GM21529 (cell line): ENCODE results near the gene PDCD2L.
"Not testable (repeated sequence)": the region's sequence is repeated elsewhere in the genome, so short reads cannot be mapped to it uniquely, and the experiment has no call there.

Source experiments
- ATAC-seq: cut with Tn5 transposase; IDR thresholded peaks from one replicate; pipeline ENCODE4 v1.9.1; 2021; ENCODE audit not compliant: unreplicated experiment

Gene PDCD2L

DNA sequence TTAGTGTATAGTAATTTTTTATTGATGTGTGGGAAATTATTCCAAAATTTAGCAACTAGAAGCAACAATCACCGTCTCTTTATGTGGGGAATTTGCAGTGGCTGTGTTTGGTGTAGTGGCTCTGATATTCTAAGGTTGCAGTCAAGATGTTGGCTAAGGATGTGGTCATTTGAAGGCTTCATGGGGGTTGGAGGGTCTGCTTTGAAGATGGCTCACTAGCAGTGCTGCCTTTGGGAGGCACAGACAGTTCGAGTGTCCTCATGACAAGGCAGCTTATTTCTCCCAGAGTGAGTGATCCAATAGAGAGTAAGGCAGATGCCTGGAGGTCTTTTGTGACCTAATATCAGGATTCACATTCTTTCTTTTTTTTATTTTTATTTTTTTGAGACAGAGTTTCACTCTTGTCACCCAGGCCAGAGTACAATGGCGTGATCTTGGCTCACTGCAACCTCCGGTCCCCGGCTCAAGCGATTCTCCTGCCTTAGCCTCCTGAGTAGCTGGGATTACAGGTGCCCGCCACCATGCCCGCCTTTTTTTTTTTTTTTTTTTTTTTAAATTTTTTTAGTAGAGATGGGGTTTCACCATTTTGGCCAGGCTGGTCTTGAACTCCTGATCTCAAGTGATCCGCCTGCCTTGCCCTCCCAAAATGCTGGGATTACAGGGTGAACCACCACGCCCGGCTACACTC is 30.5 kb upstream of the PDCD2L start:
- ATAC-seq: no peak

DNA sequence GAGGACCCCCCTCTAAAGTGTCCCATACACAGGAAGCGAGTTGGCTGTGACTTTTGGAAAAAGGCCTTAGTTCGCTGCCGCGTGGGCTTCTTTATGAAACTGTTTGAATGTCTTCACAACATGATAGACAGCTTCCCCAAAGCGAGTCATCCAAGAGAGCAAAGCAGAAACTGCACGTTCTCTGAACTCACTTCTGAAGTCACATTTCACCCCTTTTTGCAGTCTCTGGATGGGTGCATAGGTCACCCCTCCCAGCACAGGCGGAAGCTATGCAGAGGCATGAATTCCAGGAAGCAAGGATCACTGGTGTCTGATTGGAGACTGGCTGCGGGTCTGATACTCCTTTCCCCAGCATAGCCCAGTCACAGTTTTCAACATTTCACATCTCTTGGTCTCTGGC is 28.6 kb upstream of the PDCD2L start:
- ATAC-seq: no peak

DNA sequence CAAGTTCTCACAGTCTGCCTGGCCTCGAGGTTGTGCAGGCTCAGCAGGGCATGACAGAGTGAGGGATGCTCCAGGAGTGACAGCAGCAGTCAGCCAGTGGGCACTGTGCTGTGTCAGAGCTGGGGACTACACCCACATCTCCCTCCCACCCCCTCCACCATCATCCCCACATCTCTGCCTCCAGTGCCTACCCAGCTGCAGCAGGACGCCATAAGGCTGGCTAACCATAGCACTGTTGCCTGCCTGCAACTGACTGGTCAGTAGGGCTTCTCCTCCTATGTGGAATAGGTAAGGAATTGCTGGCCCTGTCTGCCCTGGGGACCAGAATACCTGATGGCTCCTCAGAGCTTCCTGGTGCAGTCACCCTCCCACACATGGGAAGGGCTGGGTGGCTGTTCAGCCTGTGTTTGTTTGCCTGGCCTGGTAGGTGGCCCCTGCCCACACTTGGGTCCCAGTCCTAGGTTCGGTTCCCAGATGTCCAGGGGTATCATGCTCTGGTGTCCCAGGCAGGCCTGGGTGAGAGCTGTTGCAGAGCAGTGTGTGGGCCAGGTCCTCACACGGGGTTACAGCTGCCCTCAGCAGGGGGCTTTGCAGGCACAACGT is 23.5 kb upstream of the PDCD2L start:
- ATAC-seq: no peak

DNA sequence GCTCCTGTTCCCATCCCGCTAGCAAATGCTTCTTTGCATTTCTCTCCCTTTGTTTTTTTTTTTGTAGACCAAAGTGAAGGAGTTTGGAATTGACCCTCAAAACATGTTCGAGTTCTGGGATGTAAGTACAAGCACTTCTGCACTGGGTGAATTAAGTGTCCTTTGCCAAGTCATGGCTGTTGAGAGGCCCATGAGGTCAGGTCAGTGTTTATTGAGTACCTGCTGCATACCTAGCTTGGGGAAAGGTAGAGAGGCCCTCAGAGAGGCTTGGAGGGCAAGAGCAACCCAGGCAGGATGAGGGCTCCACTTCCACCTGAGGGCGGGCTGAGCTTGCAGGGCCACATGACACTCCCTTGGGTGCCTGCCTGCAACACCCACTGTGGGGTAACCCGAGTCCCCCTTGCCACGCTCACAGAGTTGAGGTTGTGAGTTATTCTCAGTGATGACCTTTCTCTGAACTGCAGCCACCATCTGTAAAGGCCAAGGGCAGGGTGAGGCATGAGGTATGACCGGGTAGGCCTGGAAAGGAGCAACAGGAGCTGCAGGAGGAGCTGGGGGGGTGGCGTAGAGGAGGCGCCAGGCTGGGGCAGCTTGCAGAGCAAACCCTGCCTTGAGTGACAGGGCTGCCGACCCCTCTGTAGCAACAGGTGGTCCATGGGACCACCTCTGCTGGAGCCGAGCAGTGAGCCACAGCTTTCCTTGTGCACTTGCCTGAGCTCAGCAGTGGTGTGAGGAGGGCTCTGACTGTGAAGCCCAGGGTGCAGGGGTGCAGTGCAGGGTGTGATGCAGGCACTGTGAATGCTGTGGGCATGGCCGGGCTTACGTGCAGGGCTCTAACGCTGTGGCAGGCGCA is 22.6 kb upstream of the PDCD2L start:
- ATAC-seq: no peak

DNA sequence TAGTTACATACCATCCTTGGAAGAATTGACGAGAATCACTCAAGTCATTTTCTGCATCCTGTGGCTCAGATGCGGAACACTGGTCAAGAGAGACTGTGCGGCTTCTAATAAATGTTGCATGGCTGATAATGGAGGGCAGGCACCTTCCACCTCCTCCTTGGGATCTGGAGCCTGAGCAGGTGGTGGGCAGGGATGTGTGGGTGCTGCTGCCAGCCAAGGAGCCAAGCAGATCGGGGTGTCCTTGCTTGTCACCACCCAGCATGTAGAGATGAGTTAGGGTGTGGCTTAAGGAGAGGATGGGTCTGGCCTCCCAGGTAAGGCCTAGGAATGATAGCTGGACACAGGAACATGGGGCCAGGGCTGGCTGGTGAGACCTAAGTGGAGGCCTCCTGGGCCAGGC is 21.7 kb upstream of the PDCD2L start:
- no peak for ATAC-seq

DNA sequence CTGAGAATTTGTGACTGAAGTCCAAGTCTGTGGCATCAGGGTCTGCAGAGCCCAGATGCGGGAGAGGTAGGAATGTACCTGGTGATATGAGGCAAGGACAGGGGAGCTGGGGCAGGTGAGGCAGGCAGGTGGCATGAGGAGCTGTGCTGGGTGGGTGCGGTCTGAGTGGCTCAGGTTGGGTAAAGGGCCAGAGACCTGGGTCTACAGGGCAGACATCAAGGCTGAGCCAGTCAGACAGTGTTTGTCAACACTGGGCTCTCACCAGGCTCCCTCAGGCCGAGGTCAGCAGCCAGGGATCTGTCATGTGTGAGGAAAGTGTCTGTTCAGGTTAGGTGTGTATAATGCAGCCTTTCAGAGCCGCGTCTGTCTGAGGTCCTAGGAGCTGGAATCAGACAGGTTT is 20.6 kb upstream of the PDCD2L start:
- ATAC-seq: no peak

DNA sequence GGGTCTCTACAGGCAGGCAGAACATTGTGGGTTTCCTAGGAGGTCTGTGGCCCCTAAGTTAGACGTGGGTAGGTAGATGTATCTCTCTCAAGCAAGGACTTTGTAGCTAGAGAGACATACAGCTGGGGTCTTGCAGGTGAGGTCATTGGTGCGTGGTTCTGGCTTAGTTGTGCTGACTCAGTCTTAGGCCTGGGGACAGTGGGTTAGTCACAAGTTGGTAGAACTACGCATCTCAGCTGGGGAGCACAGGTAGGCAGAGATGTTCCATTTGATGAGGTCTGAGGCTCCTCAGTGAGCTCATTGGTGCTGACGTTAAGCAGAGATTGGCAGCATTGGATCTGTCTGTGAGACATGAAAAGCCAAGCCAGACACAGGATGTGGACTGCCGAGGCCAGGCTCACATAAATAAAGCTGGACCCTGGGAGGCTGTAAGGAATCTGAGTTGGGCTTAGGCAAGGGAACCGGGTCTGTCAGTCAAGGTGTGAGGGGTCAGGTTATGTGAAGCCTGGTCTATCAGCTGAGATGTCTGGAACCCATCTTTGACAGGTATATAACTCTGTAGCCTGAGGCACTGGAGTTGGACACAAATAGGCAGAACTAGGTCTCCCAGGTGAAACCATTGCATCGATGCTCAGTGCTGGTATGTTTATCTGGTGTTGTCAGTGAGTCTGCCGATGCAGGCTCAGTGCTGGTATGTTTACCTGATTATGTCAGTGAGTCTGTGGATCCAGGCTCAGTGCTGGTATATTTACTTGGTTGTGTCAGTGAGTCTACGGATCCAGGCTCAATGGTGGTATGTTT is 17.4 kb upstream of the PDCD2L start:
- ATAC-seq: no peak

DNA sequence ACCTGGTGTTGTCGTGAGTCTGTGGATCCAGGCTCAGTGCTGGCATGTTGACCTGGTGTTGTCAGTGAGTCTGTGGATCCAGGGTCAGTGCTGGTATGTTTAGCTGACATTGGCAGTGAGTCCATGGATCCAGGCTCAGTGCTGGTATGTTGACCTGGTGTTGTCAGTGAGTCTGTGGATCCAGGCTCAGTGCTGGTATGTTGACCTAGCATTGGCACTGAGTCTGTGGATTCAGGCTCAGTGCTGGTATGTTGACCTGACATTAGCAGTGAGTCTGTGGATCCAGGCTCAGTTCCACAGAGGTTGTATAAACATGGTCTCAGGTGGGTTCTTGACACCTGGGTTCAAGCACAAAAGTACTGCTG is 16.8 kb upstream of the PDCD2L start:
- no peak for ATAC-seq

DNA sequence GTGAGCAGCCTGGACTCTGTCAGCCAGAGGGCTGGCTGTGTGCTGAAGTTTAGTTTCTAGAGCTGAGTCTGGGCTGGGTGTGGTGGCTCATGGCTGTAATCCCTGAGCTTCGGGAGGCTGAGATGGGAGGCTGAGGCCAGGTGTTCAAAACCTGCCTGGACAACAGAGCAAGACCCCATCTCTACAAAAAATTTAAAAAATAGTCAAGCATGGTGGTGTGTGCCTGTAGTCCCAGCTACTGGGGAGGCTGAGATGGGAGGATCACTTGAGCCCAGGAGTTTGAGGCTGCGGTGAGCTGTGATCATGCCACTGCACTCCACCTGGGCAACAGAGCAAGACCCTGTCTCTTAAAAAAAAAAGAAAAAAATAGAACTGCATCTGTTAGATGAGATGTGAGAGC is 15.5 kb upstream of the PDCD2L start:
- not testable (repeated sequence) for ATAC-seq

DNA sequence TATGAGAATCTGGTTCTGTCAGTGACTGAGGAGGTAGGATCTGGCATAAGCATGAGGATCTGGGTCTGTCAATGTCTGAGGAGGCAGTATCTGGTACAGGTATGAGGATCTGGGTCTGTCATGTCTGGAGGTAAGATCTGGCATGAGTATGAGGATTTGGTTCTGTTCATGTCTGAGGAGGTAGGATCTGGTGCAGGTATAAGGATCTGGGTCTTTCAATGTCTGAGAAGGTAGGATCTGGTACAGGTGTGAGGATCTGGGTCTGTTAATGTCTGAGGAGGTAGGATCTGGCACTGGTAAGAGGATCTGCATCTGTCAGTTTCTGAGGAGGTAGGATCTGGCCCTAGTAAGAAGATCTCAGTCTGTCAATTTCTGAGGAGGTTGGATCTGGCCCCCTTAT is 12.4 kb upstream of the PDCD2L start:
- ATAC-seq: no peak

DNA sequence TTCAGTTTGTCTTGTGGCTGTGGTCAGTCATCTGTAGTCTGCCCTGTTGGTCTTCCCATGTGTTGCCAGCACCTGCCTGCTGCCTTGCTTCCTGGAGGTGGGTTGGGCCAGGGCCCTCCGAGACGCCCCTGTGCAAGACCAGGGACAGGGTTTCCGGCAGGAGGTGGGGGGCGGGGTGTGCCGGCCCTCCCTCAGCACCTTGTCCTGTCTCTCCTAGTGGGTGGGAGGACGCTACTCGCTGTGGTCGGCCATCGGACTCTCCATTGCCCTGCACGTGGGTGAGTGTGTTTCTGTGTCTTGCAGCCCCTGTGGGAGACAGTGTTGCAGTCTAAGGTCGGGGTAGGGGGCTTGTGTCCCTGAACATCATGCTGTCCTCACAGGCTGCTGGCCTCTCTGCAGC is 11.2 kb upstream of the PDCD2L start:
- ATAC-seq: no peak

DNA sequence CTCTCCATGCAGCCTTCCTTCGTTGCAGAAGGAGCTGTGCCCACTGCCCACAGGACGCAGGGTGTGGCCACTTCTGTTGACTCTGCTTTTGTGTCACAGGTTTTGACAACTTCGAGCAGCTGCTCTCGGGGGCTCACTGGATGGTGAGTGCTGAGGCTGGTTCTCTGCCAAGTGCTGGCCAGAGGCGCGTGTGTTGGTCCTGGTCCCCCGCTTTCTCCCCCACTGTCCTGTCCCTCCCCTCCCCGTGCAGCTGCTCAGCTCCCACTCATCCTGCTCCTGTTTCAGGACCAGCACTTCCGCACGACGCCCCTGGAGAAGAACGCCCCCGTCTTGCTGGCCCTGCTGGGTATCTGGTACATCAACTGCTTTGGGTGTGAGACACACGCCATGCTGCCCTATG is 10.6 kb upstream of the PDCD2L start:
- ATAC-seq: no peak

DNA sequence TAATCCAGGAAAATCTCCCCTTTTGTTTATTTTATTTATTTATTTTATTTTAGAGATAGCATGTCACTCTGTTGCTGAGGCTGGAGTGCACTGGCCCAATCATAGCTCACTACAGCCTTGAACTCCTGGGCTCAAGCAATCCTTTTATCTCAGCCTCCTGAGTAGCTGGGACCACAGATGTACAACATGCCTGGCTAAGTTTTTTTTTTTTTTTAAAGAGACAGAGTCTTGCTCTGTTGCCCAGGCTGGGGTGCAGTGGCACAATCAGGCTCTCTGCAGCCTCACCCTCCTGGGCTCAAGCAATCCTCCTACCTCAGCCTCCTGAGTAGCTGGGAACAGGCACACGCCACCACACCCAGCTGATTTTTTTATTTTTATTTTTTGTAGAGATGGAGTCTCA is 6.3 kb upstream of the PDCD2L start:
- no peak for ATAC-seq

DNA sequence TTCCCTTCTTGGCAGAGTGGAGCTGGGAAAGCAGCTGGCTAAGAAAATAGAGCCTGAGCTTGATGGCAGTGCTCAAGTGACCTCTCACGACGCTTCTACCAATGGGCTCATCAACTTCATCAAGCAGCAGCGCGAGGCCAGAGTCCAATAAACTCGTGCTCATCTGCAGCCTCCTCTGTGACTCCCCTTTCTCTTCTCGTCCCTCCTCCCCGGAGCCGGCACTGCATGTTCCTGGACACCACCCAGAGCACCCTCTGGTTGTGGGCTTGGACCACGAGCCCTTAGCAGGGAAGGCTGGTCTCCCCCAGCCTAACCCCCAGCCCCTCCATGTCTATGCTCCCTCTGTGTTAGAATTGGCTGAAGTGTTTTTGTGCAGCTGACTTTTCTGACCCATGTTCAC is 4.3 kb upstream of the PDCD2L start:
- ATAC-seq: no peak

DNA sequence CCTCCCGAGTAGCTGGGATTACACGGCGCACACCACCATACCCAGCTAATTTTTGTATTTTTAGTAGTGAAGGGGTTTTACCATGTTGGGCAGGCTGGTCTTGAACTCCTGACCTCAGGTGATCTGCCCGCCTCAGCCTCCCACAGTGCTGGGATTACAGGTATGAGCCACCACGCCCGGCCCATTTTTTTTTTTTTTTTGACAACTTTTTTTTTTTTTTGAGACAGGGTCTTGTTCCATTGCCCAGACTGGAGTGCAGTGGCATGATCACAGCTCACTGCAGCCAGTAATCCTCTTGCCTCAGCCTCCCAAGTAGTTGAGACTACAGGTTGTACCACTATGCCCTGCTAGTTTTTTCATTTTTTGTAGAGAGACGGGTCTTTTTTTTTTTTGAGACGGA is 3.4 kb upstream of the PDCD2L start:
- ATAC-seq: not testable (repeated sequence)

DNA sequence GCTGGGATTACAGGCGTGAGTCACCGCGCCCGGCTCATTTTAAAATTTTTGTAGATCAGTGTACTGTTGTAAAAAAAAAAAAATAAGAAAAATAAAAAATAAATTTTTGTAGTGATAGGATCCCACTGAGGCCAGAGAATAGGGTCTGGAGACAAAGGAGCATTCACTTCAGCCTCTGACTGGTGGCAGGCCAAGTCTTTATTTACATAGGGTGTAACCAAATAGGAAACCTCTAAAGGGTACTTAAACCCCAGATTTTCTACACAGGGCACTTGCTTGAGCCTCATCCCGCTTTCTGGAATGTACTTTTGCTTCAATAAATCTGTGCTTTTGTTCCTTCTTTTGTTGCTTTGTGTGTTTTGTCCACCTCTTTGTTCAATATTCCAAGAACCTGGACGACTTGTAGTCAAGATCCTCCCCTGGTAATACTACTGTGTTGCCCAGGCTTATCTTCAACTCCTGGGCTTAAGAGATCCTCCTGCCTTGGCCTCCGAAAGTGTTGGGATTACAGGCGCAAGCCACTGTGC is 2.1 kb upstream of the PDCD2L start:
- ATAC-seq: no peak

DNA sequence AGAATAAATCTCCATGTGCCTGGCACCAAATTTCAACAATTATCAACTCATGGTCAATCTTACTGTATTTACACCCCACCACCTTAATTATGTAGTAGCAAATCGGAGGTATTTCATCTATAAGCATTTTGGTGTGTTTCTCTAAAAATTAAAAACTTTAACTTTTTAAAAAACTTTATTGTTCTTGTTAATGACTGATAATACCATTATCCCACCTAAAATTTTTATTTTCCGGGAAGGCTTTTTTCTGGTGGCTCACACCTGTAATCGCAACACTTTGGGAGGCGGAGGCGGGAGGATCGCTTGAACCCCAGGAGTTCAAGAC is 453 bp upstream of the PDCD2L start:
- ATAC-seq: peak; percentile 6

DNA sequence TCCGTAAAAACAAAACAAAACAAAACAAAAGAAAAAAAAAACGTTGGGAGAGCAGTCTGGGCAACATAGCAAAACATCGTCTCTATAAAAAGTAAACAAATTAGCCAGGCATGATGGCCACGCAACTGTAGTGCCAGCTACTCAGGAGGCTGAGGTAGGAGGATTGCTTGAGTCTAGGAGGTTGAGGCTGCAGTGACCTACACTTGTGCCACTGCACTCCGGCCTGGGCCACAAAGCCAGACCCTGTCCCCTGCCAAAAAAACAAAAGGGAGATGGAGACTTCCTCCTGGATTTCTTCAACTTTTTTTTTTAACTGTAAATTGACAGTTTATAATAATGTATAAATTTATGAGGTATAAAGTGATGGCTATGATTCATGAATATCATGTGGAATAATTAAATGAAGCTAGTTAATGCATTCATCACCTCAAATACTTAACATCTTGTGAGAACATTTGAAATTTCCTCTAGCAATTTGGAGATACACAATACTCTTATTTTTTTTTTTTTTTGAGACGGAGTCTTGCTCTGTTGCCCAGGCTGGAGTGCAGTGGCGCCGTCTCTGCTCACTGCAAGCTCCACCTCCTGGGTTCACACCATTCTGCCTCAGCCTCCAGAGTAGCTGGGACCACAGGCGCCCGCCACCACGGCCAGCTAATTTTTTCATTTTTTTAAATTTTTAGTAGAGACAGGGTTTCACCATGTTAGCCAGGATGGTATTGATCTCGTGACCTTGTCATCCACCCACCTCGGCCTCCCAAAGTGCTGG is 1.9 kb downstream of the PDCD2L start:
- ATAC-seq: no peak

DNA sequence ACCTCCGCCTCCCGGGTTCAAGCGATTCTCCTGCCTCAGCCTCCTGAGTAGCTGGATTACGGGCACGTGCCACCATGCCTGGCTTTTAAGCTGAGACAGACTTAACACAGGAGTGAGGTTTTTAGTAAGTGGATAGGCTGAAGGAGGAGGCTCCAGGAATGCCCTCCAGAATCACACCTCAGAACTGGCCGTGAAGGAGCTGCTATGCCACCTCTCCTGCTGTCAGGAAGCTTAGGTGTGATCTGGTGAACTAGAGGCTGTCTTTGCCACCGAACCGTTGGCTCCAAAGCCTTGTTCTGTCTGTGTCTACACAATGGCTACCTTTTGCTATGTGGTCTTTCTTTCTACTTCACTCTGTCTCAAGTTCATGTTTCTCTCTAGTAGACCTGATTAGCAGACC is 4.2 kb downstream of the PDCD2L start:
- ATAC-seq: no peak
